Epithelial cell of esophagus (primary cell): ENCODE results near the gene KLHDC10.

ENCODE experiments used
- DNase-seq: peaks from one replicate; pipeline ENCODE4 v3.0.0; 2010; ENCODE audit warnings: low read depth
- H3K4me3 ChIP-seq: 2 replicates; pipeline ENCODE4 v1.5.1; 2011; ENCODE audit warnings: mild to moderate bottlenecking, low read length, control low read depth
- CTCF ChIP-seq: IDR thresholded peaks from 2 replicates; pipeline ENCODE4 v1.5.1; 2011; ENCODE audit warnings: low read depth, mild to moderate bottlenecking, low read length, control low read depth, inconsistent platforms; ENCODE audit not compliant: insufficient read depth; ENCODE audit errors: missing control alignments

The KLHDC10 gene

GRCh38 chr7:130069978-130070860 lies at the start of gene KLHDC10:
Gene KLHDC10 (plus strand): TSS chr7:130070534. CDS start chr7:130070644, 110 bp downstream.
- TF ChIP-seq CTCF = no peak
- peak; percentile 99 for DNase-seq
- peak within 1 kb of the TSS; percentile 90 for H3K4me3 ChIP-seq

GRCh38 chr7:130021105-130021834 lies 49.1 kb upstream of the KLHDC10 start:
- no peak overlapping the region for H3K4me3 ChIP-seq
- TF ChIP-seq CTCF = no peak
- DNase-seq = no peak

- no peak for TF ChIP-seq CTCF
These were observed 48.2 kb upstream of the KLHDC10 start for GRCh38 chr7:130022115-130022514.

GRCh38 chr7:130022623-130023175 lies 47.6 kb upstream of the KLHDC10 start:
- H3K4me3 ChIP-seq = no peak overlapping the region
- no peak for TF ChIP-seq CTCF
- DNase-seq = peak; percentile 39

More at GRCh38 chr7:130022115-130022514, 48.2 kb upstream of the KLHDC10 start:
- no peak for DNase-seq
- no peak overlapping the region for H3K4me3 ChIP-seq

GRCh38 chr7:130024390-130024789 lies 45.9 kb upstream of the KLHDC10 start:
- TF ChIP-seq CTCF = no peak
- no peak for DNase-seq

GRCh38 chr7:130032698-130033097 lies 37.6 kb upstream of the KLHDC10 start:
- TF ChIP-seq CTCF = no peak
- no peak overlapping the region for H3K4me3 ChIP-seq
- no peak for DNase-seq

More at GRCh38 chr7:130024390-130024789, 45.9 kb upstream of the KLHDC10 start:
- no peak overlapping the region for H3K4me3 ChIP-seq
